Esophagus squamous epithelium (tissue), 5 donors: ENCODE data around the gene COBLL1. TPM values are rescaled to one million over a fixed set of nuclear protein-coding genes. Genes with fewer than 3 reads are reported as not detected.

Experiments used
- DNase-seq: peaks from one replicate; lab custom pipeline; 2025; lab: John Stamatoyannopoulos, UW
- H3K27ac ChIP-seq, 4 donors: fragments of 200-600 bp; sonication (generic); one replicate each; pipeline ENCODE4 v1.5.1; 2016 to 2019; ENCODE audit warnings: mild to moderate bottlenecking in 1 of 4
- H3K27me3 ChIP-seq, 4 donors: fragments of 200-600 bp; sonication (generic); 1 replicate in 3 of 4; 2 replicates in 1 of 4; pipeline versions ENCODE4 v1.5.1 to v1.6.0; 2017 to 2021; ENCODE audit warnings: antibody characterized with exemption in 1 of 4
- H3K36me3 ChIP-seq, 3 donors: fragments of 200-600 bp; sonication (generic); one replicate each; pipeline ENCODE4 v1.5.1; 2016 to 2019
- H3K4me1 ChIP-seq, 3 donors: fragments of 200-600 bp; sonication (generic); one replicate each; pipeline ENCODE4 v1.5.1; 2017 to 2019
- H3K4me3 ChIP-seq, 4 donors: fragments of 200-600 bp; sonication (generic); 1 replicate in 3 of 4; 2 replicates in 1 of 4; pipeline ENCODE4 v1.5.1; 2016 to 2019; ENCODE audit warnings: mild to moderate bottlenecking in 2 of 4, moderate library complexity in 1 of 4
- H3K9me3 ChIP-seq, 3 donors: fragments of 200-600 bp; sonication (generic); one replicate each; pipeline ENCODE4 v1.5.1; 2016 to 2019
- POLR2A ChIP-seq, 4 donors: fragments of 450-650 bp; IDR thresholded peaks; one replicate each; pipeline ENCODE4 v1.6.1; 2017; ENCODE audit warnings: antibody characterized with exemption in 4 of 4, mild to moderate bottlenecking in 4 of 4, moderate library complexity in 3 of 4
- WGBS, 2 donors: methylation state at CpG; one replicate each; pipeline ENCODE4 v1.1.5; 2018; 5-methylcytosine and 5-hydroxymethylcytosine counted together
- intact Hi-C: fragments of 100-400 bp; cut with DNase I; formaldehyde crosslinking; loops from one replicate; pipeline ENCODE4 v1.15.0; 2022
- total RNA-seq, 4 donors: library from RNA; depleted of rRNA; stranded (reverse); fragments of >200 nt; gene quantifications; one replicate each; pipeline ENCODE4 v1.1.0, GENCODE V29; 2016
- TF ChIP-seq, protein P1 (sequence below), 6 experiments: fragments of 450-650 bp in 4 of 6; fragments of 200-600 bp in 2 of 6; sonication (generic) in 2 of 6; IDR thresholded peaks; one replicate each; pipeline ENCODE4 v1.5.1; 2016 to 2019; ENCODE audit warnings: antibody characterized with exemption in 6 of 6, mild to moderate bottlenecking in 4 of 6, moderate library complexity in 4 of 6
- donor health status: DM: yes; HTN: yes; CAD: no.

COBLL1 gene
- total RNA-seq, 4 donors from 2014 or later: 35.4 to 88.9 (median 71.4) TPM

DNA sequence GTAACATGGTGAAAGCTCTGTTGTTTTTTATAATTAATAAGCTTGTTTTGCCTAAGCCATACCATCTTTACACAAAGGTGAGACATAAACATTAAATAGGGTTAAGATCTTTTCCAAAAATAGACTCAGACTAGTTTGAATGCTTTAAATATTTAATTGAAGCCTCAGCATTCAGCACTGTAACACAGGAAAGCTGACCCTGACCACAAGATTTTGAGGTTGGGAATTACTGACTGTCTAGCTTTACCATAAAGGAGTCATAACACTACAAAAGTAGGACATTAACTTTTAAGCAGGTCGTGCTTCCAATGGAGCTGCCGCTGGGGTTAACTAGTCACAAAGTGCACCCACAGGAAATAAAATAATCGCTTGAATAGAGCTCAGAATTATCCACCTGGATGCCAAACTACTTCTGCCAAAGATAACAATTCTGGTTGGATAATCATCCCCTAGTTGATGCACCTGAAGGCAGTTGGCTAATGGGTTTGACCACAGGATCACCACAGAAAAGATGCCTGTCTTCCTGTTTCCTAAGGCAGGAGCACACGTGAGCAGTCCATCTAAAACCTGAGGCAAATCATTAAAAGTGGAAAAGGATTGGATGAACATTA lies 106.2 kb downstream of the COBLL1 start:
- intact Hi-C loops: loop anchor here (10.0 kb wide), 1 partner anchor 179 kb away; no protein-coding TSS in a partner anchor
- DNase-seq: no peak
- Histone ChIP-seq H3K36me3 (peaks cover 0 to 11% (median 0%) of the 10 kb centered on the region in 3 donors), H3K27ac (no peak overlapping the region), H3K4me3 (no peak overlapping the region), H3K4me1 (peaks cover 6 to 41% (median 7%) of the 10 kb centered on the region in 3 donors), H3K27me3 (no peaks in the 10 kb centered on the region), H3K9me3 (no peaks in the 10 kb centered on the region)
- no peak for TF ChIP-seq POLR2A (IDR thresholded peaks at IDR 0.05)
- TF ChIP-seq, protein P1, sequence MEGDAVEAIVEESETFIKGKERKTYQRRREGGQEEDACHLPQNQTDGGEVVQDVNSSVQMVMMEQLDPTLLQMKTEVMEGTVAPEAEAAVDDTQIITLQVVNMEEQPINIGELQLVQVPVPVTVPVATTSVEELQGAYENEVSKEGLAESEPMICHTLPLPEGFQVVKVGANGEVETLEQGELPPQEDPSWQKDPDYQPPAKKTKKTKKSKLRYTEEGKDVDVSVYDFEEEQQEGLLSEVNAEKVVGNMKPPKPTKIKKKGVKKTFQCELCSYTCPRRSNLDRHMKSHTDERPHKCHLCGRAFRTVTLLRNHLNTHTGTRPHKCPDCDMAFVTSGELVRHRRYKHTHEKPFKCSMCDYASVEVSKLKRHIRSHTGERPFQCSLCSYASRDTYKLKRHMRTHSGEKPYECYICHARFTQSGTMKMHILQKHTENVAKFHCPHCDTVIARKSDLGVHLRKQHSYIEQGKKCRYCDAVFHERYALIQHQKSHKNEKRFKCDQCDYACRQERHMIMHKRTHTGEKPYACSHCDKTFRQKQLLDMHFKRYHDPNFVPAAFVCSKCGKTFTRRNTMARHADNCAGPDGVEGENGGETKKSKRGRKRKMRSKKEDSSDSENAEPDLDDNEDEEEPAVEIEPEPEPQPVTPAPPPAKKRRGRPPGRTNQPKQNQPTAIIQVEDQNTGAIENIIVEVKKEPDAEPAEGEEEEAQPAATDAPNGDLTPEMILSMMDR (IDR thresholded peaks at IDR 0.05): no peak
- WGBS, 2 donors: 36 to 51% methylated on average over 4 of the region's 4 CpGs

DNA sequence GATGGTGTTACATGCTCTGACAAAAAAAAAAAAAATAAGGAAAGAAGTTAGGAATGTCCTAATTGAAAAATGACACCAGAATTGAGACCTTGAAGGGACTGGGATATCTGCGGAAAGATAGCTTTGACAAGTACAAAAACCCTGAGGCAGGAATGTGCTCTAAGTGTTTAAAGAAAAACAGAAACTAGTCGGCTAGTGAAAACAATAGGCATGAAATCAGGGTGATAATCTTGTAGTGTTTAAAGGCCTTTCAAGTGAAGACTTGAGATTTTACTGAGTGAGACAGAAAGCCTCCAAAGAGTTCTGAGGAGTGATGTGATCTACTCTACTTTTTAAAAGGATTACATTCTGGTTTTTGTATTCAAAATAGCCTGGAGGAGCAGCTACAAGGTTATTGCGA lies 107.4 kb downstream of the COBLL1 start:
- peaks cover 3 to 29% (median 6%) of the 10 kb centered on the region in 3 donors for H3K4me1 ChIP-seq
- H3K36me3 ChIP-seq: peaks cover 0 to 16% (median 0%) of the 10 kb centered on the region in 3 donors
- no peak for DNase-seq
- 34% methylated on average over 3 of the region's 3 CpGs for WGBS, 2 donors
- no peaks in the 10 kb centered on the region for H3K27me3 ChIP-seq
- no peak for TF ChIP-seq POLR2A (IDR thresholded peaks at IDR 0.05)
- TF ChIP-seq, protein P1 (IDR thresholded peaks at IDR 0.05): no peak
- peak overlapping the region in 1 of 4 donors; percentile 52 for H3K27ac ChIP-seq
- no peaks in the 10 kb centered on the region for H3K9me3 ChIP-seq
- intact Hi-C loops: loop anchor here (10.0 kb wide), 1 partner anchor 181 kb away; no protein-coding TSS in a partner anchor
- H3K4me3 ChIP-seq: no peak overlapping the region

DNA sequence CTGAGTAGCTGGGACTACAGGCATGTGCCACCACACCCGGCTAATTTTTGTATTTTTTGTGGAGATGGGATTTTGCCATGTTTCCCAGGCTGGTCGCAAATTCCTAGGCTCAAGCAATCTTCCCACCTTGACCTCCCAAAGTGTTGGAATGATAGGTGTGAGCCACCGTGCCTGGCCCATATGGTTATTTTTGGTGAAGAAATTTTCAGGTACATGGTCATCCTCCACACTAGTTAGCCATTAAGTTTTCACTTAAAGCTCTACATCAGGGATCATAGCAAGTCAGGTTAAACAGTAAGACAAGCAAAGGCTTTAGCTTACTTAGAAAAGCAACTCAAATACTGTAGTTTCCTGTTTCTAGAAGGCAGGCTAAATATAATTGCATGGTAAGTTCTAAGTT lies 116.1 kb downstream of the COBLL1 start:
- no peaks in the 10 kb centered on the region for H3K9me3 ChIP-seq
- H3K4me1 ChIP-seq: peaks cover 0 to 13% (median 0%) of the 10 kb centered on the region in 3 donors
- H3K27ac ChIP-seq: no peak overlapping the region
- no peaks in the 10 kb centered on the region for H3K27me3 ChIP-seq
- no peak for TF ChIP-seq POLR2A (IDR thresholded peaks at IDR 0.05)
- TF ChIP-seq, protein P1 (IDR thresholded peaks at IDR 0.05): no peak
- peaks cover 0 to 27% (median 0%) of the 10 kb centered on the region in 3 donors for H3K36me3 ChIP-seq
- no peak for DNase-seq
- intact Hi-C loops: no loop called here
- H3K4me3 ChIP-seq: no peak overlapping the region
- WGBS, 2 donors: 81 to 100% methylated on average over 1 to 3 of the region's 3 CpGs

DNA sequence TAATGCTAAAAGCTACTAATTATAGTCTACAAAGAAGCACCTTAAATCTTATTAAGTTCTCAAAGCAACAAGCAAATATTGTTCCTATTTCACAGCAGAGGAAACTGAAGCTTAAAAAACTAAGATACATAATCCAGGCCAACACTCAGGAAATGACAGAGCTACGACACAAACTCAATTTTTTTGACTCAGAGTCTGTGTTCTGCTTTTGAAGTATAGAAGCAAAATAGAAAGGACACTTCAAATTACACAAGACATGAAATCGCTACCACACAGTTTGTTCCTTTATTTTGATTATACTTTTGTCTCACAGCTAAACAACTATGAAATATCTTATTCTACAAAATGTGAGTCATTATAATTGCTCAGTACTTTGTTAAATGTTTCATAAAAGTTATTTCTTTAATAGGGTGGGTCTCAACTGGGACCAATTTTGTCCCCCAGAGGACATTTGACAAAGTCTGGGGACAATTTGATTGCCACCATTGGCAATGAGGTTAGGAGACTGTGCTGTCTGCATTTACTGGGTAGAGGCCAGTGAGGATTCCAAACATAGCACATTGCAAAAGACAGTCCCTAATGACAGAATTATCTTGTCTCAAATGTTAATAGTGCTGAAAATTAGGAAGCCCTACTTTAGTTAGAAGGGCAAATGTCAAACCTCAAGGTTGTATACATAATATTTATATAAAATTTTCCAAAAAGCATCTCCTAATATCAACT lies 118.8 kb downstream of the COBLL1 start:
- Histone ChIP-seq H3K4me1 (peaks cover 0 to 16% (median 0%) of the 10 kb centered on the region in 3 donors), H3K4me3 (no peak overlapping the region), H3K27ac (no peak overlapping the region), H3K27me3 (no peaks in the 10 kb centered on the region), H3K36me3 (peaks cover 0 to 44% (median 0%) of the 10 kb centered on the region in 3 donors), H3K9me3 (no peaks in the 10 kb centered on the region)
- WGBS, 2 donors: 58 to 61% methylated on average over 2 of the region's 2 CpGs
- DNase-seq: no peak
- intact Hi-C loops: no loop called here
- no peak for TF ChIP-seq POLR2A (IDR thresholded peaks at IDR 0.05)
- TF ChIP-seq, protein P1 (IDR thresholded peaks at IDR 0.05): no peak

DNA sequence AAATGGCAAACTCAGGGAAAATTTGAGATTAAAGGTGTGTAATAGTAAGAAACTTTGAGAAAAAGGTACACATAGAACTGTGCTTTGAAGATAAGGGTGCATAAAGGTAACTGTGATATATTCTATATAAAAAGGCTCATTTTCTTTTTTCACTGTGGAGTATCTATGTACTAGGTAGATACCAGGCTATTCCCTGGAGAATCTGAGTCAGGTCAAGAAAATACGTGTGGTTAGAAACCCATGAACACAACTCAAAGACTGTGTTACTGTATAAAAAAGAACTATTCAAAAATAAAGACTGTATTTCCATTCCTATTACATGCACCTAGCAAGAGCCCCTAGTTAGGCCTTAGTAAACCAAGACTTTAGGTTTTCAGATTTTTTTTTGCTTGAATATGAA lies 120.2 kb downstream of the COBLL1 start:
- Histone ChIP-seq H3K4me3 (no peak overlapping the region), H3K27ac (no peak overlapping the region), H3K36me3 (peaks cover 0 to 50% (median 0%) of the 10 kb centered on the region in 3 donors), H3K27me3 (no peaks in the 10 kb centered on the region), H3K4me1 (peaks cover 0 to 16% (median 0%) of the 10 kb centered on the region in 3 donors), H3K9me3 (no peaks in the 10 kb centered on the region)
- WGBS, 2 donors: 70 to 85% methylated on average over 1 of the region's 1 CpG
- TF ChIP-seq POLR2A (IDR thresholded peaks at IDR 0.05): no peak
- TF ChIP-seq, protein P1 (IDR thresholded peaks at IDR 0.05): no peak
- no peak for DNase-seq
- intact Hi-C loops: no loop called here
